Measurements from ENCODE around the gene DPP3. TPM values are rescaled to one million over a fixed set of nuclear protein-coding genes. Genes with fewer than 3 reads are reported as not detected.

DPP3 gene
- total and polyA plus RNA-seq, 7 experiments from 2014 or later: 15.8 to 75.7 (median 19.4) TPM

DNA sequence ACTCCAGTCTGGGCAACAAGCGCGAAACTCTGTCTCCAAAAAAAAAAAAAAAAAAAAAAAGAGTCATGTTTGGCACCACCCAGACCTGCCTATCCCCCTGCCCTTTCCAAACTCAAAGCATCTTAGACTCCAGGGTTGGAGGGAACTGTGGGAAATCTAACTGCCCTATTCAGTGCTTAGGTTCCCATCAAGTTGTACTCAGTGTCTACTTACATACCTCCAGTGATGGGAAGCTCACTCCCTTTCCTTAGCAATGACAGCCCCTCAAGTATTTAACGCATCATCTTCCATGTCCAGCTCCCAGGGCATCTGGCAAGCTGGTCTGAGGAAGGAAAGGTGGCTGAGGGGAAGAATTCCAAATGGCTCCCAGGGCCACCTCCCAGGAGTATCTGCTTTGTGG lies 69.5 kb downstream of the DPP3 start:
- Histone ChIP-seq H3K9me3 (ENCODE audit: control insufficient read depth in 2 of 3, low read length in 3 of 3) (no peaks in the 10 kb centered on the region), H3K4me3 (ENCODE audit: low read length) (no peak overlapping the region), H3K27ac (ENCODE audit: low read depth, low read length) (no peak overlapping the region), H3K36me3 (ENCODE audit: control insufficient read depth in 2 of 3, insufficient read depth in 3 of 3, low read length in 3 of 3) (peaks cover 0 to 6% (median 0%) of the 10 kb centered on the region in 3 experiments), H3K27me3 (ENCODE audit: control insufficient read depth in 2 of 2, insufficient read depth in 2 of 2, low read length in 2 of 2) (no peaks in the 10 kb centered on the region), H3K4me1 (ENCODE audit: control insufficient read depth in 2 of 2, insufficient read depth in 2 of 2, low read length in 2 of 2) (peaks cover 6 to 8% of the 10 kb centered on the region in 2 donors)
- no peak for DNase-seq
- H3K4me3 Mint-ChIP-seq: no peak overlapping the region
- ATAC-seq: no peak
- H3K4me1 Mint-ChIP-seq: peaks cover 3 to 14% (median 6%) of the 10 kb centered on the region in 7 donors
- POLR2A ChIA-PET: no interaction called here
- H3K9me3 Mint-ChIP-seq: no peaks in the 10 kb centered on the region
- no peak overlapping the region for H3K27ac Mint-ChIP-seq
- intact Hi-C loops (cut with micrococcal nuclease): loop anchor here in 1 of 2 donors (5.0 kb wide), 1 partner anchor 193 kb away; a partner anchor contains a TSS
- H3K36me3 Mint-ChIP-seq: no peaks in the 10 kb centered on the region
- H3K27me3 Mint-ChIP-seq: peaks cover 0 to 16% (median 0%) of the 10 kb centered on the region in 5 donors
- CTCF ChIA-PET: no interaction called here

DNA sequence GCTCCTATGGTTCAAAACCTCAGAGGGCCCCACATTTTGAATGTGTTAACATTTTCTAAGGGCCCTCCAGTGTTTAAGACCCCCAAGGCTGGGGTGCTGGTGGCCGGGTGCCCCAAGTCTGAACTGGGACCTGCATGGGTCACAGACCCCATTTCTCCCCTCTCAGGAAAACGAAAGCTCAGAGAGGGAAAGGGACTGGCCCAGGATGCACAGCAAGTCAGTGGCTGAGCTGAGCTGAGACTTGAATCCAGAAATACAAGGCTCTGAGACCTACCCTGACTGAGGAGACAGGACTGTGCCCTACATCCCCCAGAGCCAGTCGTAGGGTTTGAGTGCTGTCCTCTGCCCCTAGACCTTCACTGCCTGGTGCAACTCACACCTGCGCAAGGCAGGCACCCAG lies 70.7 kb downstream of the DPP3 start:
- H3K9me3 Mint-ChIP-seq: no peaks in the 10 kb centered on the region
- peaks cover 0 to 16% (median 0%) of the 10 kb centered on the region in 5 donors for H3K27me3 Mint-ChIP-seq
- ChIA-PET POLR2A (no interaction called here), CTCF (no interaction called here)
- peaks cover 0 to 5% (median 0%) of the 10 kb centered on the region in 7 donors for H3K4me1 Mint-ChIP-seq
- no peaks in the 10 kb centered on the region for H3K36me3 Mint-ChIP-seq
- H3K9me3 ChIP-seq (ENCODE audit: control insufficient read depth in 2 of 3, low read length in 3 of 3): no peaks in the 10 kb centered on the region
- H3K27ac ChIP-seq (ENCODE audit: low read depth, low read length): no peak overlapping the region
- H3K27me3 ChIP-seq (ENCODE audit: control insufficient read depth in 2 of 2, insufficient read depth in 2 of 2, low read length in 2 of 2): no peaks in the 10 kb centered on the region
- H3K36me3 ChIP-seq (ENCODE audit: control insufficient read depth in 2 of 3, insufficient read depth in 3 of 3, low read length in 3 of 3): peaks cover 0 to 3% (median 0%) of the 10 kb centered on the region in 3 experiments
- ATAC-seq (no peak), DNase-seq (no peak)
- intact Hi-C loops (cut with micrococcal nuclease): no loop called here
- H3K4me3 Mint-ChIP-seq: no peak overlapping the region
- H3K27ac Mint-ChIP-seq: no peak overlapping the region
- H3K4me1 ChIP-seq (ENCODE audit: control insufficient read depth in 2 of 2, insufficient read depth in 2 of 2, low read length in 2 of 2): peaks cover 0 to 4% of the 10 kb centered on the region in 2 donors
- H3K4me3 ChIP-seq (ENCODE audit: low read length): no peak overlapping the region

DNA sequence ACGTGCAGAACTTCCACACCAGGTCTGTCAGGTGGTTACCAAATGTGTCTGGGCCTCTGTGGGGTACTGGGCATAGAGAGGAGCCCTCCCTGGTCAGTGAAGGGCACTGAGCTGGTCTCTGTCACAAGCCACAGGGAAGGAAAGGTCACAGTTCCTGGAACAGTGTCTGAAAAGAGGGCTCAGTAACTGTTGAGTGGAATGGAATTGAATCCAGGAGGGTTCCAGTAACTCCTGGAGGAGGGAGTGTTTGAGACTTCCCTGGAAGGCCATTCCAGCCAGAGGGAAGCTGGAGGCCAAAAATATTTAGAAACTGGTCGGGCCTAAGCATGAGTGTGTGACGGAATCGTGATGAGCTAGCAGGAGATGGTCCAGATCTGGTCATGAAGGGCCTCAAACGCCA lies 74.4 kb downstream of the DPP3 start:
- Mint-ChIP-seq H3K36me3 (no peaks in the 10 kb centered on the region), H3K4me1 (peaks cover 0 to 7% (median 7%) of the 10 kb centered on the region in 7 donors), H3K27ac (no peak overlapping the region), H3K27me3 (peaks cover 0 to 17% (median 5%) of the 10 kb centered on the region in 5 donors), H3K4me3 (no peak overlapping the region), H3K9me3 (no peaks in the 10 kb centered on the region)
- DNase-seq: no peak
- H3K27me3 ChIP-seq (ENCODE audit: control insufficient read depth in 2 of 2, insufficient read depth in 2 of 2, low read length in 2 of 2): no peaks in the 10 kb centered on the region
- ChIA-PET CTCF (no interaction called here), POLR2A (interaction anchor here (0.8 kb wide), 1 partner anchor 9 kb away, joined by 3 read pairs; the partner anchor contains the start of gene ZDHHC24)
- ATAC-seq: no peak
- no peak overlapping the region for H3K27ac ChIP-seq (ENCODE audit: low read depth, low read length)
- intact Hi-C loops (cut with micrococcal nuclease): no loop called here
- peaks cover 0 to 6% of the 10 kb centered on the region in 2 donors for H3K4me1 ChIP-seq (ENCODE audit: control insufficient read depth in 2 of 2, insufficient read depth in 2 of 2, low read length in 2 of 2)
- H3K36me3 ChIP-seq (ENCODE audit: control insufficient read depth in 2 of 3, insufficient read depth in 3 of 3, low read length in 3 of 3): no peaks in the 10 kb centered on the region
- H3K4me3 ChIP-seq (ENCODE audit: low read length): no peak overlapping the region
- no peaks in the 10 kb centered on the region for H3K9me3 ChIP-seq (ENCODE audit: control insufficient read depth in 2 of 3, low read length in 3 of 3)

DNA sequence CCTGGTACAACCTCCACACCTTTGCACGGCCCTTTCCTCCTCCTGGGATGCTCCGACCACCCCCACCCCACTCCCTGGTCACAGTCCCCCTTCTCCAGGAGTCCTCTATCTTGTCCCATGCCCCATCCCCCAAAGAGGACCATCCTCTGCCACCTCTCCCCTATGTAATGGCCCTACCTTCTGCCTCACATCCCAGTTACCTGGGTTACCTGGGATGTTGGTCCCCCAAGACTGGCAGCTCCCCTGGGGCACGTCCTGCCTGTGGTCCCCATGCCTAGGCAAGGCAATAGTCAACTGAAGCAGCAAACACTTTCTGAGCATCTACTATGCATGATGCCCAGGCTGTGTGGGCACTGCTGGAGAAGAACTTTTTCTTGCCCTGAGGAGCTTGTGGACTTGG lies 75.2 kb downstream of the DPP3 start:
- Mint-ChIP-seq H3K4me3 (no peak overlapping the region), H3K27me3 (peaks cover 0 to 17% (median 5%) of the 10 kb centered on the region in 5 donors), H3K27ac (no peak overlapping the region), H3K36me3 (no peaks in the 10 kb centered on the region), H3K9me3 (no peaks in the 10 kb centered on the region), H3K4me1 (peaks cover 0 to 7% (median 7%) of the 10 kb centered on the region in 7 donors)
- H3K27me3 ChIP-seq (ENCODE audit: control insufficient read depth in 2 of 2, insufficient read depth in 2 of 2, low read length in 2 of 2): no peaks in the 10 kb centered on the region
- intact Hi-C loops (cut with micrococcal nuclease): no loop called here
- H3K9me3 ChIP-seq (ENCODE audit: control insufficient read depth in 2 of 3, low read length in 3 of 3): no peaks in the 10 kb centered on the region
- DNase-seq (no peak), ATAC-seq (no peak)
- no peaks in the 10 kb centered on the region for H3K36me3 ChIP-seq (ENCODE audit: control insufficient read depth in 2 of 3, insufficient read depth in 3 of 3, low read length in 3 of 3)
- H3K4me3 ChIP-seq (ENCODE audit: low read length): no peak overlapping the region
- CTCF ChIA-PET: no interaction called here
- POLR2A ChIA-PET: no interaction called here
- peaks cover 0 to 6% of the 10 kb centered on the region in 2 donors for H3K4me1 ChIP-seq (ENCODE audit: control insufficient read depth in 2 of 2, insufficient read depth in 2 of 2, low read length in 2 of 2)
- no peak overlapping the region for H3K27ac ChIP-seq (ENCODE audit: low read depth, low read length)

DNA sequence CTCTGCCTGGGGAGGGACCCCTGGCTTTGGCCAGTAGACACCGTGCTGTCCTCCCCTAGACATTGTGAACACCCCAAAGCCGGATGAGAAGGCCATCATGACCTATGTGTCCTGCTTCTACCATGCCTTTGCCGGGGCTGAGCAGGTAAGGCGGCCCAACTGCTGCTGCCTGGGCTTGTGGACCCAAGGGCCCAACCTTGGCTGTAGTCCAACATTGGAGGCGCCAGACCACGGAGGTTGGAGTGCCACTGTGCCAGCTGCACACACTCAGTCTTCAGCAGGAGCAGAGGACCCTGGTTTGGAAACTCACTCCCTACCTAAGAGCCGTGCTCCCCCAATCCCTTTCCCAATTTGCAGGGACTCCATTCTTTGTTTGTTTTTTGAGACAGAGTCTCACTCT lies 75.9 kb downstream of the DPP3 start:
- H3K4me3 Mint-ChIP-seq: no peak overlapping the region
- H3K4me1 Mint-ChIP-seq: peaks cover 0 to 7% (median 7%) of the 10 kb centered on the region in 7 donors
- POLR2A ChIA-PET: no interaction called here
- no peaks in the 10 kb centered on the region for H3K36me3 Mint-ChIP-seq
- Histone ChIP-seq H3K27ac (ENCODE audit: low read depth, low read length) (no peak overlapping the region), H3K9me3 (ENCODE audit: control insufficient read depth in 2 of 3, low read length in 3 of 3) (no peaks in the 10 kb centered on the region), H3K27me3 (ENCODE audit: control insufficient read depth in 2 of 2, insufficient read depth in 2 of 2, low read length in 2 of 2) (no peaks in the 10 kb centered on the region), H3K36me3 (ENCODE audit: control insufficient read depth in 2 of 3, insufficient read depth in 3 of 3, low read length in 3 of 3) (no peaks in the 10 kb centered on the region), H3K4me1 (ENCODE audit: control insufficient read depth in 2 of 2, insufficient read depth in 2 of 2, low read length in 2 of 2) (peaks cover 0 to 6% of the 10 kb centered on the region in 2 donors), H3K4me3 (ENCODE audit: low read length) (no peak overlapping the region)
- DNase-seq (no peak), ATAC-seq (no peak)
- H3K9me3 Mint-ChIP-seq: no peaks in the 10 kb centered on the region
- CTCF ChIA-PET: no interaction called here
- intact Hi-C loops (cut with micrococcal nuclease): no loop called here
- no peak overlapping the region for H3K27ac Mint-ChIP-seq
- H3K27me3 Mint-ChIP-seq: peaks cover 0 to 17% (median 5%) of the 10 kb centered on the region in 5 donors

DNA sequence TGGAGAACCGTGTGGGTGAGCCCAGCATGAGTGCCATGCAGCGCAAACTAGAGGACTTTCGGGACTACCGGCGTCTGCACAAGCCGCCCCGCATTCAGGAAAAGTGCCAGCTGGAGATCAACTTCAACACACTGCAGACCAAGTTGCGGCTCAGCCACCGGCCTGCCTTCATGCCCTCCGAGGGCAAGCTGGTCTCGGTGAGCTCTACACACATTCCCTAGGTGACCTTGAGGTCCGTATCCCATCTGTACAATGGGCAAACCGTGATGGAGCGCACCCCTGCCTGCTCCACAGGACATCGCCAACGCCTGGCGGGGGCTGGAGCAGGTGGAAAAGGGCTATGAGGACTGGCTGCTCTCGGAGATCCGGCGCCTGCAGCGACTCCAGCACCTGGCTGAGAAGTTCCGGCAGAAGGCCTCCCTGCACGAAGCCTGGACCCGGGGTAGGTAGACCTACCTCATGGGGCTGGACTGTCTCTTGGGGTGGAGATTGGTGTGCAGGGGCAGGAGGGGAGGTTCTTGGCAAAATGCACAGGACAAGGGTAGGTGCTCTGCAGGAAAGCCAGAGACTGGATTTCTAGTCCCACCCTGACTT lies 77.6 kb downstream of the DPP3 start:
- CTCF ChIA-PET: no interaction called here
- Mint-ChIP-seq H3K4me3 (no peak overlapping the region), H3K27ac (no peak overlapping the region), H3K27me3 (peaks cover 0 to 17% (median 5%) of the 10 kb centered on the region in 5 donors), H3K4me1 (peaks cover 0 to 7% (median 7%) of the 10 kb centered on the region in 7 donors), H3K9me3 (no peaks in the 10 kb centered on the region), H3K36me3 (no peaks in the 10 kb centered on the region)
- POLR2A ChIA-PET: no interaction called here
- intact Hi-C loops (cut with micrococcal nuclease): no loop called here
- ATAC-seq (no peak), DNase-seq (no peak)
- Histone ChIP-seq H3K9me3 (ENCODE audit: control insufficient read depth in 2 of 3, low read length in 3 of 3) (no peaks in the 10 kb centered on the region), H3K36me3 (ENCODE audit: control insufficient read depth in 2 of 3, insufficient read depth in 3 of 3, low read length in 3 of 3) (no peaks in the 10 kb centered on the region), H3K27ac (ENCODE audit: low read depth, low read length) (no peak overlapping the region), H3K27me3 (ENCODE audit: control insufficient read depth in 2 of 2, insufficient read depth in 2 of 2, low read length in 2 of 2) (no peaks in the 10 kb centered on the region), H3K4me3 (ENCODE audit: low read length) (no peak overlapping the region), H3K4me1 (ENCODE audit: control insufficient read depth in 2 of 2, insufficient read depth in 2 of 2, low read length in 2 of 2) (peaks cover 0 to 6% of the 10 kb centered on the region in 2 donors)
